Upper lobe of left lung (tissue), 4 donors: ENCODE data around the gene MTA2.

ENCODE experiments used
- EP300 ChIP-seq, 4 donors: sonication (generic); formaldehyde crosslinking; IDR thresholded peaks; one replicate each; pipeline ENCODE4 v1.5.1; 2017; ENCODE audit warnings: antibody characterized with exemption in 4 of 4, control low read depth in 2 of 4
- POLR2A ChIP-seq, 4 donors: fragments of 450-650 bp; IDR thresholded peaks; one replicate each; pipeline ENCODE4 v1.5.1; 2016 to 2017; ENCODE audit warnings: antibody characterized with exemption in 4 of 4, mild to moderate bottlenecking in 2 of 4
- POLR2AphosphoS5 ChIP-seq, 2 donors: sonication (generic); formaldehyde crosslinking; IDR thresholded peaks; one replicate each; pipeline ENCODE4 v1.5.1; 2017; ENCODE audit warnings: antibody characterized with exemption in 2 of 2
- TF ChIP-seq, protein P1 (sequence below), 6 experiments: fragments of 450-650 bp in 4 of 6; fragments of 200-600 bp in 2 of 6; sonication (generic) in 2 of 6; IDR thresholded peaks; one replicate each; pipeline ENCODE4 v1.5.1; 2016 to 2019; ENCODE audit warnings: antibody characterized with exemption in 6 of 6

DNA sequence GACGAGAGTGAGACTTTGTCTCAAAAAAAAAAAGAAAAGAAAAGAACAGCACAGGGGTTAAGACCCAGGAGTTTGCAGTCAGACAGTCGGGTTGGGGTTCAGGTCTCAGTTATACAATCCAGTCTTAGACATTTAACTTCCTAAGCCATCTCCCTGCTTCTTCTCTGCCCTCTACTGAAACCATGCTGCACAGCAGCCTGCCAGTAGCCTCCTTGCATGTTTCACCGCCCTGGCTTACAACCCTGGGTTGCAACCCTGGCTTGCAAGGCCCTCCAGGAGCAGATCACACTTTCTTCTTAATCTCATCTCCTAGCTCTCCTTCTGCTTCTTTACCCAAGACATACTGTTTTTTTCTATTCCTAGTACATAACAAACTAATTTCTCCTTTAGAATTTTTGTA lies 26.0 kb upstream of the MTA2 start:
- no peak for TF ChIP-seq POLR2AphosphoS5 (IDR thresholded peaks at IDR 0.05)
- TF ChIP-seq, protein P1, sequence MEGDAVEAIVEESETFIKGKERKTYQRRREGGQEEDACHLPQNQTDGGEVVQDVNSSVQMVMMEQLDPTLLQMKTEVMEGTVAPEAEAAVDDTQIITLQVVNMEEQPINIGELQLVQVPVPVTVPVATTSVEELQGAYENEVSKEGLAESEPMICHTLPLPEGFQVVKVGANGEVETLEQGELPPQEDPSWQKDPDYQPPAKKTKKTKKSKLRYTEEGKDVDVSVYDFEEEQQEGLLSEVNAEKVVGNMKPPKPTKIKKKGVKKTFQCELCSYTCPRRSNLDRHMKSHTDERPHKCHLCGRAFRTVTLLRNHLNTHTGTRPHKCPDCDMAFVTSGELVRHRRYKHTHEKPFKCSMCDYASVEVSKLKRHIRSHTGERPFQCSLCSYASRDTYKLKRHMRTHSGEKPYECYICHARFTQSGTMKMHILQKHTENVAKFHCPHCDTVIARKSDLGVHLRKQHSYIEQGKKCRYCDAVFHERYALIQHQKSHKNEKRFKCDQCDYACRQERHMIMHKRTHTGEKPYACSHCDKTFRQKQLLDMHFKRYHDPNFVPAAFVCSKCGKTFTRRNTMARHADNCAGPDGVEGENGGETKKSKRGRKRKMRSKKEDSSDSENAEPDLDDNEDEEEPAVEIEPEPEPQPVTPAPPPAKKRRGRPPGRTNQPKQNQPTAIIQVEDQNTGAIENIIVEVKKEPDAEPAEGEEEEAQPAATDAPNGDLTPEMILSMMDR (IDR thresholded peaks at IDR 0.05) = no peak
- TF ChIP-seq POLR2A (IDR thresholded peaks at IDR 0.05) = no peak
- TF ChIP-seq EP300 (IDR thresholded peaks at IDR 0.05) = no peak
